Skeletal muscle satellite cell (primary cell): ENCODE data around the gene CTNND2.

Source experiments
- H3K27me3 ChIP-seq: 2 replicates; pipeline ENCODE4 v1.7.0; 2013; ENCODE audit warnings: low read length; ENCODE audit not compliant: control insufficient read depth, insufficient read depth
- H3K36me3 ChIP-seq: 2 replicates; pipeline ENCODE4 v1.7.0; 2013; ENCODE audit warnings: mild to moderate bottlenecking, control low read depth, low read length; ENCODE audit not compliant: insufficient read depth
- H3K4me1 ChIP-seq: 2 replicates; pipeline ENCODE4 v1.7.0; 2013; ENCODE audit warnings: low read length; ENCODE audit not compliant: control insufficient read depth, insufficient read depth
- H3K4me2 ChIP-seq: 2 replicates; pipeline ENCODE4 v1.7.0; 2013; ENCODE audit warnings: mild to moderate bottlenecking, low read length
- H3K4me3 ChIP-seq: 2 replicates; pipeline ENCODE4 v1.7.0; 2013; ENCODE audit warnings: low read length
- H3K9ac ChIP-seq: 2 replicates; pipeline ENCODE4 v1.7.0; 2013; ENCODE audit warnings: mild to moderate bottlenecking, low read depth, low read length, moderate library complexity
- H3K9me3 ChIP-seq: replicated peaks from 2 replicates; pipeline ENCODE4 v1.7.0; 2013; ENCODE audit warnings: mild to moderate bottlenecking, control low read depth, low read length

Gene CTNND2

GRCh38 chr5:11770310-11770709 lies 133.9 kb downstream of the CTNND2 start:
- no peaks in the 10 kb centered on the region for H3K9me3 ChIP-seq
- no peaks in the 10 kb centered on the region for H3K27me3 ChIP-seq
- H3K4me2 ChIP-seq = no peak overlapping the region
- H3K9ac ChIP-seq = no peak overlapping the region
- no peaks in the 10 kb centered on the region for H3K4me1 ChIP-seq
- no peaks in the 10 kb centered on the region for H3K36me3 ChIP-seq
- no peak overlapping the region for H3K4me3 ChIP-seq

- H3K4me1 ChIP-seq = no peaks in the 10 kb centered on the region
- no peak overlapping the region for H3K9ac ChIP-seq
- no peak overlapping the region for H3K4me2 ChIP-seq
- no peaks in the 10 kb centered on the region for H3K36me3 ChIP-seq
- H3K4me3 ChIP-seq = no peak overlapping the region
- no peaks in the 10 kb centered on the region for H3K27me3 ChIP-seq
- peaks cover 5% of the 10 kb centered on the region for H3K9me3 ChIP-seq
Observed at GRCh38 chr5:11760934-11761603, 143.2 kb downstream of the CTNND2 start.

- no peak overlapping the region for H3K4me3 ChIP-seq
- no peak overlapping the region for H3K9ac ChIP-seq
- H3K4me2 ChIP-seq = no peak overlapping the region
- H3K4me1 ChIP-seq = no peaks in the 10 kb centered on the region
- H3K9me3 ChIP-seq = no peaks in the 10 kb centered on the region
- no peaks in the 10 kb centered on the region for H3K27me3 ChIP-seq
- H3K36me3 ChIP-seq = no peaks in the 10 kb centered on the region
Observed at GRCh38 chr5:11758321-11758720, 145.9 kb downstream of the CTNND2 start.

GRCh38 chr5:11757661-11758060 lies 146.6 kb downstream of the CTNND2 start:
- H3K4me1 ChIP-seq = no peaks in the 10 kb centered on the region
- H3K4me3 ChIP-seq = no peak overlapping the region
- H3K9me3 ChIP-seq = no peaks in the 10 kb centered on the region
- H3K27me3 ChIP-seq = no peaks in the 10 kb centered on the region
- no peak overlapping the region for H3K4me2 ChIP-seq
- no peak overlapping the region for H3K9ac ChIP-seq
- H3K36me3 ChIP-seq = no peaks in the 10 kb centered on the region

GRCh38 chr5:11737010-11737409 lies 167.2 kb downstream of the CTNND2 start:
- H3K9me3 ChIP-seq = peaks cover 4% of the 10 kb centered on the region

GRCh38 chr5:11734369-11734768 lies 169.9 kb downstream of the CTNND2 start:
- H3K4me2 ChIP-seq = no peak overlapping the region
- no peaks in the 10 kb centered on the region for H3K36me3 ChIP-seq
- H3K9me3 ChIP-seq = peaks cover 4% of the 10 kb centered on the region
- no peak overlapping the region for H3K9ac ChIP-seq
- no peaks in the 10 kb centered on the region for H3K27me3 ChIP-seq
- H3K4me3 ChIP-seq = no peak overlapping the region
- H3K4me1 ChIP-seq = no peaks in the 10 kb centered on the region

More at GRCh38 chr5:11737010-11737409, 167.2 kb downstream of the CTNND2 start:
- Histone ChIP-seq H3K36me3 (no peaks in the 10 kb centered on the region), H3K9ac (no peak overlapping the region), H3K4me3 (no peak overlapping the region), H3K4me2 (no peak overlapping the region), H3K27me3 (no peaks in the 10 kb centered on the region), H3K4me1 (no peaks in the 10 kb centered on the region)

- Histone ChIP-seq H3K4me1 (no peaks in the 10 kb centered on the region), H3K4me2 (no peak overlapping the region), H3K9me3 (peaks cover 4% of the 10 kb centered on the region), H3K36me3 (no peaks in the 10 kb centered on the region), H3K4me3 (no peak overlapping the region), H3K27me3 (no peaks in the 10 kb centered on the region), H3K9ac (no peak overlapping the region)
Observed at GRCh38 chr5:11733840-11734192, 170.4 kb downstream of the CTNND2 start.

GRCh38 chr5:11733185-11733839 lies 170.9 kb downstream of the CTNND2 start:
- no peaks in the 10 kb centered on the region for H3K36me3 ChIP-seq

GRCh38 chr5:11724940-11725339 lies 179.3 kb downstream of the CTNND2 start:
- H3K9me3 ChIP-seq = no peaks in the 10 kb centered on the region
- H3K27me3 ChIP-seq = no peaks in the 10 kb centered on the region
- H3K36me3 ChIP-seq = no peaks in the 10 kb centered on the region
- H3K4me3 ChIP-seq = no peak overlapping the region
- H3K9ac ChIP-seq = no peak overlapping the region
- no peaks in the 10 kb centered on the region for H3K4me1 ChIP-seq
- H3K4me2 ChIP-seq = no peak overlapping the region

More at GRCh38 chr5:11733185-11733839, 170.9 kb downstream of the CTNND2 start:
- no peaks in the 10 kb centered on the region for H3K4me1 ChIP-seq
- H3K4me2 ChIP-seq = no peak overlapping the region
- no peak overlapping the region for H3K4me3 ChIP-seq
- H3K9me3 ChIP-seq = peaks cover 4% of the 10 kb centered on the region
- no peaks in the 10 kb centered on the region for H3K27me3 ChIP-seq
- no peak overlapping the region for H3K9ac ChIP-seq

GRCh38 chr5:11719888-11720481 lies 184.3 kb downstream of the CTNND2 start:
- no peaks in the 10 kb centered on the region for H3K9me3 ChIP-seq
- no peaks in the 10 kb centered on the region for H3K27me3 ChIP-seq
- H3K4me3 ChIP-seq = no peak overlapping the region
- H3K36me3 ChIP-seq = no peaks in the 10 kb centered on the region
- no peaks in the 10 kb centered on the region for H3K4me1 ChIP-seq
- no peak overlapping the region for H3K9ac ChIP-seq
- H3K4me2 ChIP-seq = no peak overlapping the region

GRCh38 chr5:11715461-11716196 lies 188.6 kb downstream of the CTNND2 start:
- Histone ChIP-seq H3K4me1 (no peaks in the 10 kb centered on the region), H3K27me3 (no peaks in the 10 kb centered on the region), H3K9ac (no peak overlapping the region), H3K9me3 (no peaks in the 10 kb centered on the region), H3K4me3 (no peak overlapping the region), H3K4me2 (no peak overlapping the region), H3K36me3 (no peaks in the 10 kb centered on the region)
